Amygdala (tissue), 56 donors: ENCODE results near the gene SLC25A19.

ENCODE experiments used
- DNase-seq, 56 donors: peaks; one replicate each; lab custom pipeline; 2025; lab: John Stamatoyannopoulos, UW

The SLC25A19 gene

GRCh38 chr17:75289115-75289831 is at the start of gene SLC25A19:
Gene SLC25A19, minus strand, starts transcription at chr17:75289433. Its CDS starts 2,669 bp downstream, at chr17:75286764.
- peak; percentile 74 to 99 (median 97) for DNase-seq

GRCh38 chr17:75338335-75338734 is 49.1 kb upstream of the SLC25A19 start:
- DNase-seq: no peak

- DNase-seq: no peak
Measured at GRCh38 chr17:75335315-75335714, 46.1 kb upstream of the SLC25A19 start.

- no peak for DNase-seq
Measured at GRCh38 chr17:75334723-75335122, 45.5 kb upstream of the SLC25A19 start.

GRCh38 chr17:75331671-75332070 is 42.4 kb upstream of the SLC25A19 start:
- no peak for DNase-seq

- DNase-seq: no peak
Measured at GRCh38 chr17:75327757-75328156, 38.5 kb upstream of the SLC25A19 start.

GRCh38 chr17:75326226-75326848 is 37.1 kb upstream of the SLC25A19 start:
- no peak for DNase-seq

GRCh38 chr17:75325827-75326225 is 36.6 kb upstream of the SLC25A19 start:
- DNase-seq: no peak

GRCh38 chr17:75325348-75325747 is 36.1 kb upstream of the SLC25A19 start:
- DNase-seq: no peak

- DNase-seq: no peak
Measured at GRCh38 chr17:75321506-75321905, 32.3 kb upstream of the SLC25A19 start.

GRCh38 chr17:75319904-75320691 is 30.9 kb upstream of the SLC25A19 start:
- DNase-seq: no peak

- DNase-seq: no peak
Measured at GRCh38 chr17:75318615-75319222, 29.5 kb upstream of the SLC25A19 start.

- DNase-seq: no peak
Measured at GRCh38 chr17:75318211-75318610, 29.0 kb upstream of the SLC25A19 start.

GRCh38 chr17:75317671-75318070 is 28.4 kb upstream of the SLC25A19 start:
- DNase-seq: peak in 1 of 56 donors; percentile 13

- DNase-seq: no peak
Measured at GRCh38 chr17:75316253-75316652, 27.0 kb upstream of the SLC25A19 start.

- DNase-seq: no peak
Measured at GRCh38 chr17:75315541-75316243, 26.5 kb upstream of the SLC25A19 start.

- DNase-seq: peak in 3 of 56 donors; percentile 13 to 36 (median 29)
Measured at GRCh38 chr17:75313941-75314551, 24.8 kb upstream of the SLC25A19 start.

- DNase-seq: no peak
Measured at GRCh38 chr17:75308732-75309629, 19.7 kb upstream of the SLC25A19 start.
